GM12878 (cell line): Measurements from ENCODE around the gene ZFP64. TPM values are rescaled to one million over a fixed set of nuclear protein-coding genes. Genes with fewer than 3 reads are reported as not detected.

Experiments used
- ATAC-seq: fragments of 200-7000 bp; cut with Tn5 transposase; 3 replicates; pipeline ENCODE4 v1.9.1; 2020; ENCODE audit warnings: mild to moderate bottlenecking, moderate library complexity
- BruUV-seq: library from RNA; stranded (reverse); fragments of 400-500 nt; replicated peaks from 2 replicates; lab custom pipeline; 2021; lab: Mats Ljungman, UMichigan
- CTCF ChIA-PET: fragments of 300-600 bp; sonication (Branson Sonifier 250); formaldehyde crosslinking; extraction: SDS; loops from one replicate; lab custom pipeline; 2021; ENCODE audit warnings: inconsistent platforms; lab: Yijun Ruan, JAX
- POLR2A ChIA-PET: fragments of 350-600 bp; formaldehyde crosslinking; extraction: SDS; loops from one replicate; lab custom pipeline; 2021; ENCODE audit warnings: inconsistent platforms; lab: Charles Lee
- RAD21 ChIA-PET: fragments of 300-600 bp; sonication (Branson Sonifier 250); formaldehyde crosslinking; loops from one replicate; lab custom pipeline; 2023; ENCODE audit warnings: antibody characterized with exemption; ENCODE audit not compliant: unreplicated experiment; lab: Charles Lee
- SMC1A ChIA-PET: fragments of 300-600 bp; sonication (Branson Sonifier 250); formaldehyde crosslinking; loops from one replicate; lab custom pipeline; 2023; ENCODE audit not compliant: unreplicated experiment, uncharacterized antibody; lab: Charles Lee
- DNase-seq: peaks from one replicate; pipeline ENCODE4 v3.0.0-alpha.2; 2011; ENCODE audit warnings: low read depth, low spot score
- FAIRE-seq: peaks from 3 replicates; lab custom pipeline; 2011; peaks lifted over from hg19 to GRCh38; lab: Jason Lieb, UNC
- H2AFZ ChIP-seq: 2 replicates; pipeline ENCODE4 v1.6.0; 2011; ENCODE audit warnings: low read depth, low read length, control low read depth; ENCODE audit not compliant: control insufficient read depth
- H3K27ac ChIP-seq: 2 replicates; pipeline ENCODE4 v1.5.1; 2011; ENCODE audit warnings: control low read depth; ENCODE audit not compliant: control insufficient read depth, insufficient read depth
- H3K27me3 ChIP-seq, 2 experiments: replicated peaks in 1 of 2; 2 replicates each; pipeline versions ENCODE4 v1.6.0 to v1.6.1; 2011; ENCODE audit warnings: low read length in 1 of 2; ENCODE audit not compliant: control insufficient read depth in 2 of 2, insufficient read depth in 2 of 2
- H3K36me3 ChIP-seq, 2 experiments: 2 replicates each; pipeline ENCODE4 v1.5.1; 2011; ENCODE audit warnings: low read length in 1 of 2; ENCODE audit not compliant: control insufficient read depth in 2 of 2, insufficient read depth in 2 of 2
- H3K4me1 ChIP-seq: 2 replicates; pipeline ENCODE4 v1.6.1; 2011; ENCODE audit warnings: mild to moderate bottlenecking, low read length, moderate library complexity, mixed read lengths; ENCODE audit not compliant: control insufficient read depth, insufficient read depth
- H3K4me2 ChIP-seq: 2 replicates; pipeline ENCODE4 v1.6.0; 2011; ENCODE audit warnings: control low read depth; ENCODE audit not compliant: control insufficient read depth, insufficient read depth
- H3K4me3 ChIP-seq: fragments of 200-600 bp; sonication (generic); 2 replicates; pipeline ENCODE4 v1.5.1; 2016
- H3K79me2 ChIP-seq: 2 replicates; pipeline ENCODE4 v1.6.0; 2011; ENCODE audit warnings: low read length; ENCODE audit not compliant: control insufficient read depth, insufficient read depth
- H3K9ac ChIP-seq: 2 replicates; pipeline ENCODE4 v1.8.0; 2011; ENCODE audit warnings: low read length, control low read depth, mixed read lengths; ENCODE audit not compliant: control insufficient read depth, insufficient read depth
- H3K9me3 ChIP-seq: replicated peaks from 3 replicates; pipeline ENCODE4 v1.5.1; 2011; ENCODE audit warnings: mild to moderate bottlenecking, low read length; ENCODE audit not compliant: control insufficient read depth, insufficient read depth
- H4K20me1 ChIP-seq: 2 replicates; pipeline ENCODE4 v1.6.0; 2011; ENCODE audit not compliant: control insufficient read depth, insufficient read depth
- CBX3 ChIP-seq: fragments of 200-600 bp; sonication (generic); IDR thresholded peaks from 2 replicates; pipeline ENCODE4 v1.6.1; 2016; ENCODE audit warnings: low read depth, borderline replicate concordance
- CBX5 ChIP-seq: sonication (generic); IDR thresholded peaks from 2 replicates; pipeline ENCODE4 v1.6.1; 2016; ENCODE audit warnings: low read depth, moderate library complexity, mild to moderate bottlenecking, inconsistent platforms
- ELK1 ChIP-seq: IDR thresholded peaks from 2 replicates; pipeline ENCODE4 v1.6.1; 2012; ENCODE audit warnings: low read depth, low read length, improper control_type of control experiment
- FOXK2 ChIP-seq: fragments of 450-650 bp; IDR thresholded peaks from 2 replicates; pipeline ENCODE4 v1.6.1; 2017; ENCODE audit warnings: mild to moderate bottlenecking, moderate library complexity
- HDGF ChIP-seq: fragments of 450-650 bp; IDR thresholded peaks from 2 replicates; pipeline ENCODE4 v1.6.1; 2016; ENCODE audit warnings: antibody characterized with exemption
- LARP7 ChIP-seq: fragments of 450-650 bp; IDR thresholded peaks from 2 replicates; pipeline ENCODE4 v1.6.1; 2017; ENCODE audit warnings: mild to moderate bottlenecking
- MAX ChIP-seq: IDR thresholded peaks from 2 replicates; pipeline ENCODE4 v1.6.1; 2012; ENCODE audit warnings: low read depth, low read length, improper control_type of control experiment
- MXI1 ChIP-seq: fragments of 150-350 bp; IDR thresholded peaks from 2 replicates; pipeline ENCODE4 v1.6.1; 2011; ENCODE audit warnings: low read depth, mild to moderate bottlenecking, inconsistent platforms, low read length, improper control_type of control experiment
- MYB ChIP-seq: fragments of 150-350 bp; IDR thresholded peaks from 2 replicates; pipeline ENCODE4 v1.6.1; 2014; ENCODE audit warnings: mild to moderate bottlenecking, low read depth, low read length, borderline replicate concordance
- PML ChIP-seq: IDR thresholded peaks from 2 replicates; pipeline ENCODE4 v1.6.1; 2012; ENCODE audit warnings: low read length, inconsistent platforms
- PRDM15 ChIP-seq: fragments of 450-650 bp; formaldehyde crosslinking; IDR thresholded peaks from 2 replicates; pipeline ENCODE4 v1.4.0; 2020; ENCODE audit warnings: mild to moderate bottlenecking, moderate library complexity
- REST ChIP-seq: IDR thresholded peaks from 2 replicates; pipeline ENCODE4 v1.6.1; 2012; ENCODE audit warnings: mild to moderate bottlenecking, low read depth, low read length
- RFX5 ChIP-seq: IDR thresholded peaks from 2 replicates; pipeline ENCODE4 v1.6.1; 2011; ENCODE audit warnings: low read depth, low read length, improper control_type of control experiment
- SREBF2 ChIP-seq: IDR thresholded peaks from 2 replicates; pipeline ENCODE4 v1.6.1; 2012; ENCODE audit warnings: mild to moderate bottlenecking, low read length
- ZNF217 ChIP-seq: fragments of 450-650 bp; IDR thresholded peaks from 2 replicates; pipeline ENCODE4 v1.6.1; 2017; ENCODE audit warnings: antibody characterized with exemption, mild to moderate bottlenecking
- WGBS: methylation state at CpG from one replicate; pipeline ENCODE4 v1.1.6; 2016; ENCODE audit warnings: low lambda C conversion rate; ENCODE audit not compliant: insufficient replicate concordance, insufficient coverage; ENCODE audit errors: missing lambda C conversion rate; 5-methylcytosine and 5-hydroxymethylcytosine counted together
- in situ Hi-C: fragments of 300-500 bp; cut with MboI; formaldehyde crosslinking; loops from 9 replicates; pipeline ENCODE4 v1.14.3; 2018; ENCODE audit warnings: mixed read lengths
- intact Hi-C: fragments of 100-400 bp; cut with micrococcal nuclease; formaldehyde crosslinking; loops from one replicate; pipeline ENCODE4 v1.14.2; 2022; ENCODE audit not compliant: unreplicated experiment
- polyA plus RNA-seq, 11 experiments: library from polyadenylated mRNA; depleted of rRNA in 4 of 11; unstranded in 6 of 11; stranded (reverse) in 5 of 11; fragments of >200 nt; fragmentation: Nextera tagmentation in 4 of 11; fragmentation: Illumina TruSeq in 1 of 11; extraction: Ambion mirVana in 4 of 11; extraction: Trizol in 1 of 11; gene quantifications; 1 replicate in 1 of 11; 2 replicates in 10 of 11; pipeline versions ENCODE4 v1.2.1 to v1.2.3, GENCODE V29; 2011 to 2016; ENCODE audit warnings: inconsistent platforms in 2 of 11, missing spikeins in 2 of 11, low read depth in 1 of 11
- total RNA-seq, 4 experiments: library from RNA; depleted of rRNA in 3 of 4; stranded (reverse); fragments of >200 nt in 3 of 4; fragmentation: Illumina TruSeq in 1 of 4; extraction: Trizol in 1 of 4; gene quantifications; 2 replicates each; pipeline versions ENCODE4 v1.2.1 to v1.2.3, GENCODE V29; 2013 to 2021

Gene ZFP64
- total and polyA plus RNA-seq, 10 of the 15 experiments (the other 5 are each of a cell fraction or from before 2014, with no cell fraction given), result 2.3 to 21.8 (median 11.8) TPM

- Histone ChIP-seq H2AFZ (peak overlapping the region; percentile 76), H3K79me2 (peaks cover 36% of the 10 kb centered on the region), H3K9me3 (no peaks in the 10 kb centered on the region), H3K36me3 (peaks cover 0 to 5% of the 10 kb centered on the region in 2 experiments; a peak in 1 of 4 replicates), H3K27me3 (no peaks in the 10 kb centered on the region), H3K4me1 (peaks cover 3% of the 10 kb centered on the region; the same call in 1 of the 2 replicates), H3K4me2 (peak overlapping the region; percentile 91), H3K9ac (peak overlapping the region; percentile 93), H4K20me1 (no peaks in the 10 kb centered on the region), H3K27ac (peak overlapping the region; percentile 93), H3K4me3 (peak overlapping the region; percentile 91)
- ChIA-PET RAD21 (interaction anchor here (0.6 to 3.3 kb wide), 5 partner anchors 10 to 1539 kb away, joined by 3 to 42 read pairs (median 10); no protein-coding TSS in a partner anchor), POLR2A (interaction anchor here (0.6 to 3.3 kb wide), 5 partner anchors 10 to 40 kb away, joined by 3 to 40 read pairs (median 6); no protein-coding TSS in a partner anchor), CTCF (interaction anchor here (0.8 to 3.6 kb wide), 10 partner anchors 10 to 62 kb away, joined by 3 to 18 read pairs (median 4); no protein-coding TSS in a partner anchor), SMC1A (interaction anchor here (0.7 to 3.6 kb wide), 9 partner anchors 11 to 161 kb away, joined by 3 to 24 read pairs (median 3); no protein-coding TSS in a partner anchor)
- intact Hi-C loops (loop anchor here (5.0 kb wide), 1 partner anchor 63 kb away; no protein-coding TSS in a partner anchor), in situ Hi-C loops (loop anchor here (25.0 kb wide), 2 partner anchors 1378 to 1547 kb away; no protein-coding TSS in a partner anchor)
- peak; percentile 47 for FAIRE-seq
- DNase-seq, result no peak
- BruUV-seq, result TSS peak; percentile 63
- peak; percentile 64 for ATAC-seq
- 5% methylated on average over 15 of the region's 15 CpGs for WGBS
- TF ChIP-seq PRDM15, result no peak
- no peak for TF ChIP-seq ZNF217
- TF ChIP-seq CBX3, result no peak
- no peak for TF ChIP-seq LARP7
- no peak for TF ChIP-seq RFX5
- no peak for TF ChIP-seq HDGF
- TF ChIP-seq MYB, result no peak
- 0 out of 2 replicates have a peak, but pooled peaks have one; percentile 26 for TF ChIP-seq FOXK2
- TF ChIP-seq ELK1, result no peak
- peak; percentile 78 for TF ChIP-seq REST
- TF ChIP-seq SREBF2, result no peak
- TF ChIP-seq MAX, result 0 out of 2 replicates have a peak, but pooled peaks have one; percentile 16
- TF ChIP-seq CBX5, result no peak
- peak; percentile 12; the same call in 1 of the 2 replicates for TF ChIP-seq PML
- peak; percentile 86 for TF ChIP-seq MXI1
Measured at GRCh38 chr20:52190437-52191131, 995 bp downstream of the ZFP64 start.
